Muscle layer of duodenum (tissue), 2 donors: ENCODE data around the gene KLHL28.

Experiments
- H3K27ac ChIP-seq: one replicate; pipeline ENCODE4 v1.7.0; 2013; ENCODE audit warnings: mild to moderate bottlenecking, low read length
- H3K27me3 ChIP-seq: one replicate; pipeline ENCODE4 v1.7.0; 2013; ENCODE audit warnings: low read depth, mild to moderate bottlenecking, control low read depth, low read length
- H3K36me3 ChIP-seq, 2 donors: one replicate each; pipeline ENCODE4 v1.7.0; 2013; ENCODE audit warnings: low read length in 2 of 2, control low read depth in 1 of 2, mild to moderate bottlenecking in 1 of 2; ENCODE audit not compliant: insufficient read depth in 2 of 2, control insufficient read depth in 1 of 2
- H3K4me1 ChIP-seq, 2 donors: one replicate each; pipeline ENCODE4 v1.7.0; 2013; ENCODE audit warnings: low read length in 2 of 2, mild to moderate bottlenecking in 2 of 2, control low read depth in 1 of 2, moderate library complexity in 1 of 2; ENCODE audit not compliant: insufficient read depth in 2 of 2, control insufficient read depth in 1 of 2
- H3K4me3 ChIP-seq, 2 donors: one replicate each; pipeline ENCODE4 v1.7.0; 2013; ENCODE audit warnings: low read length in 2 of 2, low read depth in 1 of 2, mild to moderate bottlenecking in 1 of 2
- H3K9me3 ChIP-seq, 2 donors: one replicate each; pipeline ENCODE4 v1.7.0; 2013; ENCODE audit warnings: low read length in 2 of 2, control low read depth in 1 of 2, mild to moderate bottlenecking in 1 of 2; ENCODE audit not compliant: control insufficient read depth in 1 of 2
- donor health status: healthy.

The KLHL28 gene

DNA sequence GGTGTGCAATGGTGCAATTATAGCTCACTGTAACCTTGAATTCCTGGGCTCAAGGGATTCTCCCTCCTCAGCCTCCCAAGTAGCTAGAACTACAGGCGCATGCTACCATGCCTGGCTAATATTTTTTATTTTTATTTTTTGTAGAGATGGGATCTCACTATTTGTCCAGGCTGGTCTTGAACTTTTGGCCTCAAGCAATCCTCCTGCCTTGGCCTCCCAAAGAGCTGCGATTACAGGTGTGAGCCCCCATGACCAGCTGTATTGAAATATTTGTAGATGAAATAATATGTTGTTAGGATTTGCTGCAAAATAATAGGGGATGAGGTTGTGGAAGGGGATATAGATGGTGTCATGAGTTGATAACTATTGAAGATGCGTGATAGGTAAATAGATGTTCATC lies 4.9 kb downstream of the KLHL28 start:
- no peak overlapping the region for H3K27ac ChIP-seq
- no peaks in the 10 kb centered on the region for H3K9me3 ChIP-seq
- no peaks in the 10 kb centered on the region for H3K27me3 ChIP-seq
- peaks cover 4 to 26% of the 10 kb centered on the region in 2 donors for H3K4me1 ChIP-seq
- no peaks in the 10 kb centered on the region for H3K36me3 ChIP-seq
- H3K4me3 ChIP-seq: no peak overlapping the region

DNA sequence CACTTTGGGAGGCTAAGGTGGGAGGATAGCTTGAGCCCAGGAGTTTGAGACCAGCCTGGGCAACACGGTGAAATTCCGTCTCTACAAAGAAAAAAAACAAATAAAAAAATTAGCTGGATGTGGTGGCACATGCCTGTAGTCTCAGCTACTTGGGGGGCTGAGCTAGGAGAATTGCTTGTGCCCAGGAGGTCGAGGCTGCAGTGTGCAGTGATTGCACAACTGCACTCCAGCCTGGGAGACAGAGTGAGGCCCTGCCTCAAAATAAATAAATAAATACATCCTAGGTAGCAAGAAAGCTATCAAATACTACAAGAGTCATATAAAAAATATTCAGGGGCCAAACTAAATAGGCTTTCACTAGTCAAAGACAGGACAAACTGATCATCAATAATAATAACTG lies 6.2 kb downstream of the KLHL28 start:
- peaks cover 4 to 23% of the 10 kb centered on the region in 2 donors for H3K4me1 ChIP-seq
- no peaks in the 10 kb centered on the region for H3K27me3 ChIP-seq
- H3K4me3 ChIP-seq: no peak overlapping the region
- no peak overlapping the region for H3K27ac ChIP-seq
- no peaks in the 10 kb centered on the region for H3K9me3 ChIP-seq
- H3K36me3 ChIP-seq: no peaks in the 10 kb centered on the region

DNA sequence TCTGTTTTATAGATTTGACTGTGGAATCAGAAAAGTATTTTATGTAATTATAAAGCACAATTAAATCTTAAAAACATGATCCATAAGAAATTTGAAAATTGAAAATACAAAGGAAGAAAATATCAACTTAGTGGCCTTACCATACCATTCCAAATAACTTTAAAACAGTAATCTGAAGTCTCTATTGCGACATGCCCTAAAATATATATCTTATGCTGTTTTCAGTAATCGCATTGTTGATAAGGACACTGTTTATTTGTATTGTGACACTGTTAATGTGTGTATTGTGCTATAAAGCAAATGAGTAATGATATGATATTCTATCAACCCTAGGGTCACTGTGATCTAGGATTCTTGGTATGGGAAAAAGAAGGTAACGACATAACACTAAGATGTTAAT lies 7.0 kb downstream of the KLHL28 start:
- Histone ChIP-seq H3K36me3 (no peaks in the 10 kb centered on the region), H3K4me3 (no peak overlapping the region), H3K27me3 (no peaks in the 10 kb centered on the region), H3K27ac (no peak overlapping the region), H3K4me1 (peaks cover 0 to 15% of the 10 kb centered on the region in 2 donors), H3K9me3 (no peaks in the 10 kb centered on the region)

DNA sequence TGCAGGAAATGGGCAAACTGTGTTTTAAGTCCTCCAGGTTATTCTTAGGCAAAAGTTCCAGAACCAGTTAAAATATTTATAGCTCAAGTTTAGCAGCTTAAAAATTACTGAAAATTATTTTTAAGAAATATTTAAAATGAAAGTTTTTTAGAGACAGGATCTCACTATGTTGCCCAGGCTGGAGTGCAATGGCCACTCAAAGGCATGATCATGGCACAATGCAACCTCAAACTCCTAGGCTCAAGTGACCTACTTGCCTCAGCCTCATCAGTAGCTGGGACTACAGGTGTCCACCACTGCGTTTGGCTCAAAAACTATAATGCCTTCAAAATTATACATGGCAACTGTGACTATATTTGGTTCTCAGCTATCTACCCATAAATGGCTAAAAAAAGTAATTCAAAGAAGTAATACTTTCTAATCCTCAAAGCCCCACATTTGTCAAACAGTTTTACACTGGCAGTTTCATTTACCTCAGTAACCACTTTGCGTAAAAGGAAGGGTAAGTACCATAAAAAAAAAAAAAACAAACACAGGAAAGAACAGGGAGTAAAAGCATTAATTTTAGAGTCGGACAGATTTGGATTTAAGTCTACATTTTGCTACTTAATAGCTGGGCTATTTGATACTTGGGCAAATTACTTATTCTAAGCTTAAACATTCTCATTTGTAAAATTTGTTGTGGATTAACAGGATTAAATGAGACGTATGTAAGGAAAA lies 9.2 kb downstream of the KLHL28 start:
- no peak overlapping the region for H3K4me3 ChIP-seq
- H3K27ac ChIP-seq: no peak overlapping the region

DNA sequence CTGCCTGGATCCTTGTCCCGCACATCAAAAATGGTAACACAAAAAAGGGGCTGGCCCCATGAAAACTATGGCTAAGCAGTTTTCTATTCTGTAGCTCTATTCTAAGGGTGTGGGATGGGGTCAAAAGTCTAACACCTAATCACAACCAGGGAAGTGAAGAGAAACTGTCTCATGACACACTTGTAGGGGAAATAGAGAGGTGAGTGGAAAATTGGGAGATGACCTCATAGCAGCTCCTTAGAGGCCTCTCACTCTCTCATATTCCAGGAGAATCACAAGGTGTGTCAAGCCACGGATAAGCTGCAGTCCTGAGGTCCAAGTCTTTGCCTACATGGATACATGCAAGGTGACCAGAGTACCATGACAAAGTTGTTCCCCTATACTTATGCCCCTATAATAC lies 10.7 kb downstream of the KLHL28 start:
- Histone ChIP-seq H3K27me3 (no peaks in the 10 kb centered on the region), H3K4me1 (no peaks in the 10 kb centered on the region), H3K9me3 (no peaks in the 10 kb centered on the region), H3K4me3 (no peak overlapping the region), H3K36me3 (no peaks in the 10 kb centered on the region), H3K27ac (no peak overlapping the region)

More for the DNA sequence above, 9.2 kb downstream of the KLHL28 start:
- H3K9me3 ChIP-seq: no peaks in the 10 kb centered on the region
- no peaks in the 10 kb centered on the region for H3K4me1 ChIP-seq
- no peaks in the 10 kb centered on the region for H3K27me3 ChIP-seq
- H3K36me3 ChIP-seq: no peaks in the 10 kb centered on the region

DNA sequence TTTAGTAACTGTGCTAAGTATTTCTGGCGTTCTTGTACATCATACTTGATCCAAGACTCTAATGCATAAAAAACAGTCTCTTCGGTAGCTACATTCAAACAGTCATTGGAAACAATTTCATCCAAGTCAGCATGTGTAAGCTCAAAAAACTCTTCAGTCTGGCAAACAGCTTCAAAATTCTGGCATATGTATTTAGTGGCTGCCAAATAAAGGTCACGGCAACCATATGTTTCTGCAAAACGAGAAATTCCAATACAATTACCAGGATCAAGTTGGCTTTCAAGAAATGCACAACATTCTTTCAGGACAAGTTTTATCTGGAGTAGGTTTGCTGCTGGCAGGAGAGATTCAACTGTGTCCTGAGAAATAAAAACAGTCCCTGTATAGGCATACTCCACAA lies 16.5 kb downstream of the KLHL28 start:
- H3K4me1 ChIP-seq: no peaks in the 10 kb centered on the region
- peaks cover 5 to 8% of the 10 kb centered on the region in 2 donors for H3K36me3 ChIP-seq
- no peak overlapping the region for H3K27ac ChIP-seq
- H3K4me3 ChIP-seq: no peak overlapping the region
- no peaks in the 10 kb centered on the region for H3K27me3 ChIP-seq
- H3K9me3 ChIP-seq: no peaks in the 10 kb centered on the region

DNA sequence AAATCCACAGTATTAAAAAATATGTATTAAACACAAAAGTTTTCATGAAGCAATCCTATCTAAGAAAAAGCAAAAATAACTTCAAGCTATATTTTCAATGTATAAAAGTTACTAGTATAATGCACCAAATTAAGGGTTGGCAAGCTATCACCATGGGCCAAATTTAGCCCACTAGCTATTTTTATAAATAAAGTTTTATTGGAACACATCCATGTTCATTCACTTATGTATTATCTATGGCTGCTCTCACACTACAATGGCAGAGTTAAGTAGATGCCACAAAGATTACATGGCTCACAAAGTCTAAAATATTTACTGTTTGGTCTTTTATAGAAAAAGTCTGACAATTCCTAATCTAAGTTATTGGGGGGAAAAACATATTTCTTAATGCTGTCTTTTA lies 17.6 kb downstream of the KLHL28 start:
- no peak overlapping the region for H3K27ac ChIP-seq
- peaks cover 8 to 9% of the 10 kb centered on the region in 2 donors for H3K36me3 ChIP-seq
- no peaks in the 10 kb centered on the region for H3K4me1 ChIP-seq
- H3K9me3 ChIP-seq: no peaks in the 10 kb centered on the region
- no peak overlapping the region for H3K4me3 ChIP-seq
- H3K27me3 ChIP-seq: no peaks in the 10 kb centered on the region

DNA sequence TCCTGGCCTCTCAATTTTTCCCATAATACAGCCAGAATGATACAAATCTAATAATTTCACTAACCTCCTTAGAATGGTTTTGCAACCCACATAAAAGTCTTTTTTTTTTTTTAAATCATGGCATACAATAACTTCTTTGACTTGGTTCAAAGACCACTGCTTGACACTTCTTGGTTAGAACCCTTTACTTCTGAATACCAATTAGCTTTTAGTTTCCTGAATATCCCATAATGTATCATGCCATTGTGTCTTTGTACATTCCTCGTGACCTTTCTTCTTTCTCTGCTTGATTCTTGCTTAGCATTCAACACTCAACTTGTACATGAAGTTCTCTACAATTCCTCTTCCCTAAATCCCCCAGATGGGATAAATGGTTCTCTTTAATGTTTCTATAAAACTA lies 19.3 kb downstream of the KLHL28 start:
- no peak overlapping the region for H3K4me3 ChIP-seq
- H3K9me3 ChIP-seq: no peaks in the 10 kb centered on the region
- H3K27ac ChIP-seq: no peak overlapping the region
- H3K36me3 ChIP-seq: peaks cover 9 to 12% of the 10 kb centered on the region in 2 donors
- no peaks in the 10 kb centered on the region for H3K4me1 ChIP-seq
- no peaks in the 10 kb centered on the region for H3K27me3 ChIP-seq

DNA sequence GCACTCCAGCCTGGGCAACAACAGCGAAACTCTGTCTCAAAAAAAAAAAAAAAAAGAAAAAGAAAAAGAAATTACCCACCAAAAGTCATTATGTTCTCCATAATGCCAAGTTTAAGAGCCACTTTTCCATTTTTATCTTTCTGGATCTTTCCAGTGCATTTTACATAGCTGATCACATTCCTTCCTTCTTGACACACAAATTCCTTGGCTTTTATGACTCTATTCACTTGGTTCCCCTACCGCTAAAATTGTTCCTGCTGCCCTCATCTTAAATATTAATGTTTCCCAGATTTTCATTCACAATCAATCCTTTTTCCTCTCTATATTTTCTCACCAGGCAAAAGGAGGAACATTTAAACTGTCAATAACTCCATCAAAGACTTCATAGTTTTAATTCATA lies 20.2 kb downstream of the KLHL28 start:
- Histone ChIP-seq H3K4me1 (no peaks in the 10 kb centered on the region), H3K4me3 (no peak overlapping the region), H3K9me3 (no peaks in the 10 kb centered on the region), H3K27ac (no peak overlapping the region), H3K36me3 (peaks cover 9 to 17% of the 10 kb centered on the region in 2 donors), H3K27me3 (no peaks in the 10 kb centered on the region)

DNA sequence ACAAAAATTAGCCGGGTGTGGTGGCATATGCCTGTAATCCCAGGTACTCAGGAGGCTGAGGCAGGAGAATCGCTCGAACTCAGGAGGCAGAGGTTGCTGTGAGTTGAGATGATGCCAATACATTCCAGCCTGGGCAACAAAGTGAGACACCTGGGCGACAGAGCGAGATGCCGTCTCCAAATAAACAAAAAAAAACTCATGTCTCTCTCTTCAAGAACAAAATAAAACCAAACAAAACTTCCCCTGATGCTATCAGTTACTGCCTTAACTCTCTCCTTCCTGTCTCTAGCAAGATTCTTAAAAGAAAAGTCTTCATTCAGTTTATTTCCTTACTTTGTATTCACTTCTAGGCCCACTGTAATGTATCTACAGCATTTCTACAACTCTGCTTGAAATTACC lies 20.8 kb downstream of the KLHL28 start:
- H3K27me3 ChIP-seq: no peaks in the 10 kb centered on the region

DNA sequence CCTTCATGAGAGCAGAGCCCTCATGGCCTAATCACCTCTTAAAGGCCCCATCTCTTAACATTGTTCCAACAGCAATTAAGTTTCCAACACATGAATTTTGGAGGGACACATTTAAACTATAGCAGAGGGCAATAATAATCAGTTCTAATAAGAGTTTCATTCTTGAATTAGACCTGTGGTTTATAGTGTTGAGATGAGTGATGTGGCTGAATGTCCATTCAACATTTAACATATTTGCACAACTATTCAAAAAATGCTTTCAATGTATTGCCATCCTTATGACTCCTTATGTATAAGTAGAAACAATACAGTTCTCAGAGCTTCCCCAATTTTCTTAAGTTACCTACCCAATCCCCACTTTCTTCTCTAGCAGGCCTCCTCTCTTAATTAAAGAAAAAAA lies 21.5 kb downstream of the KLHL28 start:
- H3K4me1 ChIP-seq: no peaks in the 10 kb centered on the region
- H3K9me3 ChIP-seq: no peaks in the 10 kb centered on the region
- H3K36me3 ChIP-seq: peaks cover 8 to 15% of the 10 kb centered on the region in 2 donors
- no peaks in the 10 kb centered on the region for H3K27me3 ChIP-seq
- no peak overlapping the region for H3K4me3 ChIP-seq
- no peak overlapping the region for H3K27ac ChIP-seq

More for the DNA sequence above, 20.8 kb downstream of the KLHL28 start:
- H3K4me3 ChIP-seq: no peak overlapping the region
- H3K36me3 ChIP-seq: peaks cover 9 to 20% of the 10 kb centered on the region in 2 donors
- no peak overlapping the region for H3K27ac ChIP-seq
- no peaks in the 10 kb centered on the region for H3K9me3 ChIP-seq
- H3K4me1 ChIP-seq: no peaks in the 10 kb centered on the region

DNA sequence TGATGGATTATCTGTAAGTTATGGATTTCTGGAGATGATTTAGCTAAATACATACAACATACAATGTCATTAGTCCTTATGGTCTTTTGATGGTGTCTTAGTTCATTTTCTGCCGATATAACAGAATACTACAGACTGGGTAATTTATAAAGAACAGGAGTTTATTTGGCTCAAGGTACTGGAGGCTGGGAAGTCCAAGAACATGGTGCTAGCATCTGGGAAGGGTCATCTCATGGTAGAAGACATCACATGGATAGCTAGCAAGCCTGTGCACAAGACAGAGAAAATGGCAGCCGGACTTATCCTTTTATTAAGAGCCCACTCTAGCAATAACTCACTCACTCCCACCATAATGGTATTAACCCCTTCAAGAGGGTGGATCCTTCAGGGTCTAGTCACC lies 24.2 kb downstream of the KLHL28 start:
- Histone ChIP-seq H3K27me3 (no peaks in the 10 kb centered on the region), H3K4me1 (no peaks in the 10 kb centered on the region), H3K4me3 (no peak overlapping the region), H3K27ac (no peak overlapping the region), H3K9me3 (no peaks in the 10 kb centered on the region), H3K36me3 (peaks cover 7 to 19% of the 10 kb centered on the region in 2 donors)
